ENCODE data around the gene MBP. TPM values are rescaled to one million over a fixed set of nuclear protein-coding genes. Genes with fewer than 3 reads are reported as not detected.

Gene MBP
- total RNA-seq, 1 donor from 2014 or later = 92.7 TPM

- H3K9me3 Mint-ChIP-seq = peaks cover 7% of the 10 kb centered on the region
- H3K27me3 Mint-ChIP-seq = no peaks in the 10 kb centered on the region
- TF ChIP-seq CTCF (IDR thresholded peaks at IDR 0.05) = no peak
- ChIA-PET CTCF (interaction anchor here (0.9 kb wide), 1 partner anchor 65 kb away, joined by 3 read pairs; no protein-coding TSS in a partner anchor), POLR2A (interaction anchor here (5.3 kb wide), 1 partner anchor 16 kb away, joined by 45 read pairs; the partner anchor contains the start of gene MBP)
- intact Hi-C loops (cut with micrococcal nuclease) = loop anchor here (1.0 kb wide), 4 partner anchors 15 to 82 kb away; partner anchors contain the start of gene MBP
- peak; percentile 76 for ATAC-seq (ENCODE audit: low read depth)
- peaks cover 46% of the 10 kb centered on the region for H3K4me1 Mint-ChIP-seq
- peak; percentile 37 for DNase-seq
- H3K4me3 Mint-ChIP-seq = peak overlapping the region; percentile 66
- peaks cover 9% of the 10 kb centered on the region for H3K36me3 Mint-ChIP-seq (ENCODE audit: low read depth)
- H3K27ac Mint-ChIP-seq = peak overlapping the region; percentile 96
These were observed 14.9 kb upstream of the MBP start for GRCh38 chr18:77147418-77147852.

GRCh38 chr18:77146249-77147080, 13.9 kb upstream of the MBP start:
- ChIA-PET POLR2A (interaction anchor here (0.6 to 5.3 kb wide), 3 partner anchors 13 to 67 kb away, joined by 3 to 45 read pairs (median 4); partner anchors contain the start of gene MBP), CTCF (interaction anchor here (0.9 kb wide), 1 partner anchor 65 kb away, joined by 3 read pairs; no protein-coding TSS in a partner anchor)
- TF ChIP-seq CTCF (IDR thresholded peaks at IDR 0.05) = no peak
- ATAC-seq (ENCODE audit: low read depth) (no peak), DNase-seq (no peak)
- intact Hi-C loops (cut with micrococcal nuclease) = loop anchor here (1.0 kb wide), 4 partner anchors 14 to 81 kb away; partner anchors contain the start of gene MBP
- Mint-ChIP-seq H3K4me1 (peaks cover 44% of the 10 kb centered on the region), H3K27ac (peak overlapping the region; percentile 96), H3K36me3 (ENCODE audit: low read depth) (peaks cover 11% of the 10 kb centered on the region), H3K4me3 (no peak overlapping the region), H3K27me3 (no peaks in the 10 kb centered on the region), H3K9me3 (peaks cover 9% of the 10 kb centered on the region)

- no peak for TF ChIP-seq CTCF (IDR thresholded peaks at IDR 0.05)
- Mint-ChIP-seq H3K27me3 (no peaks in the 10 kb centered on the region), H3K9me3 (peaks cover 9% of the 10 kb centered on the region), H3K27ac (no peak overlapping the region), H3K4me1 (peaks cover 46% of the 10 kb centered on the region), H3K36me3 (ENCODE audit: low read depth) (peaks cover 11% of the 10 kb centered on the region), H3K4me3 (no peak overlapping the region)
- ChIA-PET POLR2A (interaction anchor here (5.3 kb wide), 1 partner anchor 14 kb away, joined by 45 read pairs; the partner anchor contains the start of gene MBP), CTCF (interaction anchor here (1.2 kb wide), 1 partner anchor 145 kb away, joined by 3 read pairs; no protein-coding TSS in a partner anchor)
- ATAC-seq (ENCODE audit: low read depth) (no peak), DNase-seq (no peak)
- intact Hi-C loops (cut with micrococcal nuclease) = no loop called here
These were observed 12.8 kb upstream of the MBP start for GRCh38 chr18:77145364-77145901.

GRCh38 chr18:77144451-77145118, 12.0 kb upstream of the MBP start:
- no peak for TF ChIP-seq CTCF (IDR thresholded peaks at IDR 0.05)
- no peak overlapping the region for H3K4me3 Mint-ChIP-seq
- peaks cover 50% of the 10 kb centered on the region for H3K4me1 Mint-ChIP-seq
- intact Hi-C loops (cut with micrococcal nuclease) = no loop called here
- ATAC-seq (ENCODE audit: low read depth) = no peak
- ChIA-PET POLR2A (interaction anchor here (5.3 kb wide), 1 partner anchor 13 kb away, joined by 45 read pairs; the partner anchor contains the start of gene MBP), CTCF (interaction anchor here (1.2 kb wide), 1 partner anchor 144 kb away, joined by 3 read pairs; no protein-coding TSS in a partner anchor)
- DNase-seq = no peak
- H3K36me3 Mint-ChIP-seq (ENCODE audit: low read depth) = peaks cover 11% of the 10 kb centered on the region
- peaks cover 9% of the 10 kb centered on the region for H3K9me3 Mint-ChIP-seq
- no peak overlapping the region for H3K27ac Mint-ChIP-seq
- no peaks in the 10 kb centered on the region for H3K27me3 Mint-ChIP-seq
